Measurements from ENCODE around the gene MUS81. TPM values are rescaled to one million over a fixed set of nuclear protein-coding genes. Genes with fewer than 3 reads are reported as not detected.

The MUS81 gene
- total and polyA plus RNA-seq, 10 of the 15 experiments (the other 5 are each of a cell fraction or from before 2014, with no cell fraction given) = 11.8 to 76.1 (median 48.4) TPM

GRCh38 chr11:65896034-65896999, 36.1 kb downstream of the MUS81 start:
- DNase-seq (ENCODE audit: low read depth, low spot score) = no peak
- ChIA-PET POLR2A (interaction anchor here (0.6 to 3.6 kb wide), 4 partner anchors 7 to 240 kb away, joined by 3 to 62 read pairs (median 4); partner anchors contain the start of genes CCDC85B and FIBP), RAD21 (ENCODE audit: unreplicated experiment) (no interaction called here), CTCF (interaction anchor here (1.8 to 6.5 kb wide), 4 partner anchors 7 to 185 kb away, joined by 3 to 67 read pairs (median 21); partner anchors contain the start of genes CCDC85B, FIBP and KAT5), SMC1A (ENCODE audit: uncharacterized antibody, unreplicated experiment) (interaction anchor here (0.9 to 1.1 kb wide), 3 partner anchors 10 to 32 kb away, joined by 3 to 4 read pairs (median 4); no protein-coding TSS in a partner anchor)
- Histone ChIP-seq H3K4me2 (ENCODE audit: control insufficient read depth, insufficient read depth) (no peak overlapping the region), H3K4me1 (ENCODE audit: control insufficient read depth, insufficient read depth, low read length) (peaks cover 20% of the 10 kb centered on the region), H3K79me2 (ENCODE audit: control insufficient read depth, insufficient read depth, low read length) (peaks cover 38% of the 10 kb centered on the region), H3K4me3 (no peak overlapping the region), H3K9me3 (replicated peaks; ENCODE audit: control insufficient read depth, insufficient read depth, low read length) (no peaks in the 10 kb centered on the region), H2AFZ (ENCODE audit: control insufficient read depth, low read depth, low read length) (no peak overlapping the region), H3K9ac (ENCODE audit: control insufficient read depth, insufficient read depth, low read length) (no peak overlapping the region), H3K27ac (ENCODE audit: control insufficient read depth, insufficient read depth) (no peak overlapping the region), H3K36me3 (ENCODE audit: control insufficient read depth in 2 of 2, insufficient read depth in 2 of 2, low read length in 1 of 2) (no peaks in the 10 kb centered on the region), H4K20me1 (ENCODE audit: control insufficient read depth, insufficient read depth) (no peaks in the 10 kb centered on the region), H3K27me3 (replicated peaks in 1 of 2; ENCODE audit: control insufficient read depth in 2 of 2, insufficient read depth in 2 of 2, low read length in 1 of 2) (no peaks in the 10 kb centered on the region)
- BruUV-seq (replicated peaks) = TSS peak; percentile 25
- in situ Hi-C loops (cut with MboI) (no loop called here), intact Hi-C loops (cut with micrococcal nuclease; ENCODE audit: unreplicated experiment) (loop anchor here (10.0 kb wide), 1 partner anchor 238 kb away; no protein-coding TSS in a partner anchor)
- TF ChIP-seq SIX5 (IDR thresholded peaks at IDR 0.05; ENCODE audit: low read depth, low read length, severe bottlenecking) (no peak), E2F8 (IDR thresholded peaks at IDR 0.05; ENCODE audit: low read depth, partially characterized antibody) (no peak), SPI1 (IDR thresholded peaks at IDR 0.05; ENCODE audit: borderline replicate concordance, insufficient read depth, low read depth, low read length) (no peak), TCF12 (IDR thresholded peaks at IDR 0.05; ENCODE audit: low read depth, low read length) (0 out of 2 replicates have a peak, but pooled peaks have one; percentile 19), ZSCAN29 (IDR thresholded peaks at IDR 0.05) (peak; percentile 79)
- 75% methylated on average over 14 of the region's 14 CpGs for WGBS (ENCODE audit: insufficient coverage, insufficient replicate concordance, low lambda C conversion rate, missing lambda C conversion rate)
- no peak for FAIRE-seq
- no peak for ATAC-seq
